ENCODE results near the gene HPN.
"Not testable (repeated sequence)": the region's sequence is repeated elsewhere in the genome, so short reads cannot be mapped to it uniquely, and the experiment has no call there.

Gene HPN

GRCh38 chr19:35028600-35028885 lies 13.0 kb upstream of the HPN start:
- DNase-seq, result not testable (repeated sequence)

GRCh38 chr19:35029275-35029736 lies 12.2 kb upstream of the HPN start:
- not testable (repeated sequence) for DNase-seq

GRCh38 chr19:35029737-35030256 lies 11.7 kb upstream of the HPN start:
- no peak for DNase-seq

- DNase-seq, result peak; percentile 4
Measured at GRCh38 chr19:35030257-35031071, 11.1 kb upstream of the HPN start, which contains the start of gene SCN1B. TSS of gene SCN1B (plus strand) at chr19:35030470. CDS start at chr19:35030821, 351 bp downstream.

GRCh38 chr19:35031072-35031881 lies 10.2 kb upstream of the HPN start:
- peak; percentile 35 for DNase-seq

GRCh38 chr19:35032356-35032865 lies 9.1 kb upstream of the HPN start:
- DNase-seq, result no peak

GRCh38 chr19:35033067-35034004 lies 8.2 kb upstream of the HPN start:
- no peak for DNase-seq

GRCh38 chr19:35034005-35034502 lies 7.5 kb upstream of the HPN start:
- DNase-seq, result no peak

- no peak for DNase-seq
Measured at GRCh38 chr19:35034588-35035382, 6.7 kb upstream of the HPN start.

GRCh38 chr19:35037716-35038622 lies 3.6 kb upstream of the HPN start:
- DNase-seq, result no peak

- DNase-seq, result no peak
Measured at GRCh38 chr19:35038623-35039512, 2.7 kb upstream of the HPN start.

GRCh38 chr19:35039881-35040825 lies 1.4 kb upstream of the HPN start:
- DNase-seq, result no peak

GRCh38 chr19:35040826-35041547 lies 534 bp upstream of the HPN start:
- DNase-seq, result no peak

- no peak for DNase-seq
Measured at GRCh38 chr19:35042056-35042730, 672 bp downstream of the HPN start.

- DNase-seq, result no peak
Measured at GRCh38 chr19:35042954-35043604, 1.6 kb downstream of the HPN start.

GRCh38 chr19:35043906-35044305 lies 2.4 kb downstream of the HPN start:
- DNase-seq, result no peak

Measured in DMS79 treated with DMSO at 0.1 percent for 48 hours (cell line).